Panc1 (cell line): ENCODE data around the gene ASIC3. TPM values are rescaled to one million over a fixed set of nuclear protein-coding genes. Genes with fewer than 3 reads are reported as not detected.

Experiments used
- ATAC-seq: fragments of 200-7000 bp; cut with Tn5 transposase; 2 replicates; pipeline ENCODE4 v1.9.1; 2020; ENCODE audit warnings: mild to moderate bottlenecking, moderate library complexity
- BruUV-seq: library from RNA; stranded (reverse); fragments of 400-500 nt; replicated peaks from 2 replicates; lab custom pipeline; 2021; lab: Mats Ljungman, UMichigan
- CTCF ChIA-PET: fragments of 300-600 bp; sonication (Branson Sonifier 250); formaldehyde crosslinking; loops from one replicate; lab custom pipeline; 2022; ENCODE audit warnings: antibody characterized with exemption; lab: Charles Lee
- POLR2A ChIA-PET: fragments of 300-600 bp; sonication (Branson Sonifier 250); formaldehyde crosslinking; loops from one replicate; lab custom pipeline; 2022; ENCODE audit warnings: antibody characterized with exemption; lab: Charles Lee
- DNase-seq: peaks from one replicate; pipeline ENCODE4 v3.0.0-alpha.2; 2010; ENCODE audit warnings: low read depth, low spot score
- H3K27ac ChIP-seq: 2 replicates; pipeline ENCODE4 v1.5.1; 2011; ENCODE audit warnings: mild to moderate bottlenecking, low read length, inconsistent platforms
- H3K27me3 ChIP-seq: fragments of 200-500 bp; sonication (Bioruptor generic); 2 replicates; pipeline ENCODE4 v1.6.0; 2014; ENCODE audit warnings: low read length, inconsistent platforms; ENCODE audit not compliant: control insufficient read depth, insufficient read depth
- H3K36me3 ChIP-seq: fragments of 200-500 bp; sonication (Bioruptor generic); 2 replicates; pipeline ENCODE4 v1.5.1; 2014; ENCODE audit warnings: inconsistent platforms, mild to moderate bottlenecking, low read length, moderate library complexity; ENCODE audit not compliant: control insufficient read depth, insufficient read depth
- H3K4me1 ChIP-seq: 2 replicates; pipeline ENCODE4 v1.5.1; 2011; ENCODE audit warnings: inconsistent platforms, mild to moderate bottlenecking, low read length, moderate library complexity; ENCODE audit not compliant: control insufficient read depth, insufficient read depth
- H3K4me3 ChIP-seq, 2 experiments: 2 replicates each; pipeline ENCODE4 v1.5.1; 2011 to 2012; ENCODE audit warnings: low read depth in 2 of 2, low read length in 2 of 2, mild to moderate bottlenecking in 2 of 2, inconsistent platforms in 1 of 2, moderate library complexity in 1 of 2
- H3K9me3 ChIP-seq: fragments of 200-500 bp; sonication (Bioruptor generic); 2 replicates; pipeline ENCODE4 v1.5.1; 2014; ENCODE audit warnings: low read depth, mild to moderate bottlenecking, inconsistent platforms, low read length, moderate library complexity; ENCODE audit not compliant: control insufficient read depth, insufficient read depth
- POLR2AphosphoS5 ChIP-seq: IDR thresholded peaks from 2 replicates; pipeline ENCODE4 v1.6.1; 2012; ENCODE audit warnings: mild to moderate bottlenecking, low read depth, low read length, moderate library complexity
- REST ChIP-seq, 2 experiments: IDR thresholded peaks; 2 replicates each; pipeline ENCODE4 v1.6.1; 2011 to 2012; ENCODE audit warnings: low read depth in 2 of 2, control low read depth in 1 of 2, low read length in 1 of 2, mild to moderate bottlenecking in 1 of 2, moderate library complexity in 1 of 2; ENCODE audit not compliant: insufficient read depth in 1 of 2
- SIN3A ChIP-seq: IDR thresholded peaks from 2 replicates; pipeline ENCODE4 v1.6.1; 2012; ENCODE audit warnings: low read depth, mild to moderate bottlenecking, low read length, moderate library complexity, borderline replicate concordance; ENCODE audit not compliant: insufficient read depth
- TCF7L2 ChIP-seq: IDR thresholded peaks from 2 replicates; pipeline ENCODE4 v1.6.1; 2011; ENCODE audit warnings: mild to moderate bottlenecking, low read depth, low read length, inconsistent platforms
- in situ Hi-C: cut with HindIII; loops from 2 replicates; pipeline ENCODE4 v1.10.0; 2016; ENCODE audit warnings: low sequenced_read_pairs, low pct_unique_long_range_greater_than_20kb
- intact Hi-C: fragments of 100-400 bp; cut with micrococcal nuclease; formaldehyde crosslinking; loops from one replicate; pipeline ENCODE4 v1.10.0; 2022; ENCODE audit not compliant: unreplicated experiment
- total RNA-seq: library from RNA; stranded (reverse); gene quantifications from one replicate; pipeline ENCODE4 v1.2.1, GENCODE V29; 2021; ENCODE audit not compliant: unreplicated experiment
- TF ChIP-seq, protein P1 (sequence below): fragments of 450-650 bp; IDR thresholded peaks from 2 replicates; pipeline ENCODE4 v1.5.1; 2017; ENCODE audit warnings: mild to moderate bottlenecking

Gene ASIC3
- total RNA-seq, 1 experiment from 2014 or later, result 1.3 TPM

DNA sequence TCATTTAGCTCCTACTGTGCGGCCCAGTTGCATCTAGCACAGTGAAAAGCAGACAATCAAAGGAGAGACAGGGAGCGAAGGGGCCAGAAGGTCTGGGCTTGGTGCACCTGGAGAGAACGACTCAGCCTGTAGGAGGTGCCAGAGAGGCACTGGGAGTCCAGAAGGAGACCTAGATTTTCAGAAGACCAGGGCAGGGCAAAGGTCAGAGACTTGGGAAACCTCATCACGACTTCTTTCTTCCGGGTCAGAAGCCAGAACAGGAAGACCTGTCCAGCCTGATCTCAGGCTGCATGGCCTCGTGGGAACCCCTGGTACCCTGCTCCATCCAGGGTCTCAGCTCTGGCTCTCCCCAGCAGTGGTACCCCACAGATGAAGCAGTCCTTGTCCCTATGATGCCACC is 43.1 kb downstream of the ASIC3 start:
- CTCF ChIA-PET, result no interaction called here
- POLR2A ChIA-PET, result no interaction called here
- Histone ChIP-seq H3K4me3 (no peak overlapping the region), H3K27me3 (no peaks in the 10 kb centered on the region), H3K4me1 (peaks cover 27% of the 10 kb centered on the region; the same call in 1 of the 2 replicates), H3K27ac (no peak overlapping the region), H3K9me3 (no peaks in the 10 kb centered on the region), H3K36me3 (no peaks in the 10 kb centered on the region; the same call in 1 of the 2 replicates)
- DNase-seq (no peak), ATAC-seq (no peak)
- no TSS peak for BruUV-seq
- intact Hi-C loops, result no loop called here
- in situ Hi-C loops, result no loop called here
- TF ChIP-seq TCF7L2, result no peak
- TF ChIP-seq SIN3A, result no peak
- TF ChIP-seq, protein P1, sequence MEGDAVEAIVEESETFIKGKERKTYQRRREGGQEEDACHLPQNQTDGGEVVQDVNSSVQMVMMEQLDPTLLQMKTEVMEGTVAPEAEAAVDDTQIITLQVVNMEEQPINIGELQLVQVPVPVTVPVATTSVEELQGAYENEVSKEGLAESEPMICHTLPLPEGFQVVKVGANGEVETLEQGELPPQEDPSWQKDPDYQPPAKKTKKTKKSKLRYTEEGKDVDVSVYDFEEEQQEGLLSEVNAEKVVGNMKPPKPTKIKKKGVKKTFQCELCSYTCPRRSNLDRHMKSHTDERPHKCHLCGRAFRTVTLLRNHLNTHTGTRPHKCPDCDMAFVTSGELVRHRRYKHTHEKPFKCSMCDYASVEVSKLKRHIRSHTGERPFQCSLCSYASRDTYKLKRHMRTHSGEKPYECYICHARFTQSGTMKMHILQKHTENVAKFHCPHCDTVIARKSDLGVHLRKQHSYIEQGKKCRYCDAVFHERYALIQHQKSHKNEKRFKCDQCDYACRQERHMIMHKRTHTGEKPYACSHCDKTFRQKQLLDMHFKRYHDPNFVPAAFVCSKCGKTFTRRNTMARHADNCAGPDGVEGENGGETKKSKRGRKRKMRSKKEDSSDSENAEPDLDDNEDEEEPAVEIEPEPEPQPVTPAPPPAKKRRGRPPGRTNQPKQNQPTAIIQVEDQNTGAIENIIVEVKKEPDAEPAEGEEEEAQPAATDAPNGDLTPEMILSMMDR, result peak; percentile 82

- ATAC-seq (no peak), DNase-seq (no peak)
- ChIA-PET CTCF (no interaction called here), POLR2A (no interaction called here)
- in situ Hi-C loops (no loop called here), intact Hi-C loops (no loop called here)
- peaks cover 27% of the 10 kb centered on the region; the same call in 1 of the 2 replicates for H3K4me1 ChIP-seq
- no peak overlapping the region for H3K4me3 ChIP-seq
- no peak for TF ChIP-seq REST (IDR thresholded peaks at IDR 0.05; ENCODE audit: insufficient read depth in 1 of 2, low read depth in 2 of 2, low read length in 1 of 2)
- no peak for TF ChIP-seq POLR2AphosphoS5
- TF ChIP-seq, protein P1, result no peak
- no peak for TF ChIP-seq TCF7L2
- no peak overlapping the region for H3K27ac ChIP-seq
- no peaks in the 10 kb centered on the region for H3K9me3 ChIP-seq
- H3K27me3 ChIP-seq, result no peaks in the 10 kb centered on the region
- H3K36me3 ChIP-seq, result no peaks in the 10 kb centered on the region; the same call in 1 of the 2 replicates
- BruUV-seq, result no TSS peak
These were observed 43.7 kb downstream of the ASIC3 start for GRCh38 chr7:151091988-151092387.
